Activated T-helper 17 cell treated with anti-CD3 and anti-CD28 coated beads, Interleukin-2, amount 50 U/mL, for 72 hours (primary cell): ENCODE data around the gene BPIFB3. TPM values are rescaled to one million over a fixed set of nuclear protein-coding genes. Genes with fewer than 3 reads are reported as not detected.

ENCODE experiments used
- ATAC-seq: fragments of 150-1000 bp; cut with Tn5 transposase; replicated peaks from 2 replicates; pipeline ENCODE4 v1.10.0; 2021; ENCODE audit warnings: mild to moderate bottlenecking, moderate library complexity
- H3K27ac Mint-ChIP-seq: one replicate; pipeline ENCODE4 v1.8.0; 2022; ENCODE audit warnings: mixed read lengths
- H3K27me3 Mint-ChIP-seq: one replicate; pipeline ENCODE4 v1.8.0; 2022; ENCODE audit warnings: mixed read lengths
- H3K36me3 Mint-ChIP-seq: one replicate; pipeline ENCODE4 v1.8.0; 2022; ENCODE audit warnings: low read depth, mild to moderate bottlenecking, mixed read lengths
- H3K4me1 Mint-ChIP-seq: one replicate; pipeline ENCODE4 v1.8.0; 2022; ENCODE audit warnings: mixed read lengths
- H3K4me3 Mint-ChIP-seq: one replicate; pipeline ENCODE4 v1.8.0; 2022; ENCODE audit warnings: mild to moderate bottlenecking, mixed read lengths
- H3K9me3 Mint-ChIP-seq: one replicate; pipeline ENCODE4 v1.8.0; 2022; ENCODE audit warnings: mixed read lengths
- total RNA-seq, 2 donors: library from RNA; stranded (reverse); gene quantifications; one replicate each; pipeline ENCODE4 v1.2.3, GENCODE V29; 2022

The BPIFB3 gene
- total RNA-seq, 2 donors from 2014 or later: not detected

GRCh38 chr20:33059741-33060390 lies 6.2 kb downstream of the BPIFB3 start:
- no peaks in the 10 kb centered on the region for H3K36me3 Mint-ChIP-seq
- H3K27ac Mint-ChIP-seq: no peak overlapping the region
- no peak overlapping the region for H3K4me3 Mint-ChIP-seq
- no peaks in the 10 kb centered on the region for H3K27me3 Mint-ChIP-seq
- H3K9me3 Mint-ChIP-seq: no peaks in the 10 kb centered on the region
- no peak for ATAC-seq
- H3K4me1 Mint-ChIP-seq: no peaks in the 10 kb centered on the region

- no peak overlapping the region for H3K27ac Mint-ChIP-seq
- ATAC-seq: no peak
- H3K36me3 Mint-ChIP-seq: no peaks in the 10 kb centered on the region
- no peaks in the 10 kb centered on the region for H3K27me3 Mint-ChIP-seq
- H3K9me3 Mint-ChIP-seq: no peaks in the 10 kb centered on the region
- no peaks in the 10 kb centered on the region for H3K4me1 Mint-ChIP-seq
- no peak overlapping the region for H3K4me3 Mint-ChIP-seq
Observed at GRCh38 chr20:33061658-33062028, 7.9 kb downstream of the BPIFB3 start.

GRCh38 chr20:33062105-33062824 lies 8.6 kb downstream of the BPIFB3 start:
- Mint-ChIP-seq H3K4me3 (no peak overlapping the region), H3K27me3 (no peaks in the 10 kb centered on the region), H3K27ac (no peak overlapping the region), H3K9me3 (no peaks in the 10 kb centered on the region), H3K36me3 (no peaks in the 10 kb centered on the region), H3K4me1 (no peaks in the 10 kb centered on the region)
- ATAC-seq: no peak

GRCh38 chr20:33062825-33063149 lies 9.1 kb downstream of the BPIFB3 start:
- Mint-ChIP-seq H3K9me3 (no peaks in the 10 kb centered on the region), H3K4me3 (no peak overlapping the region), H3K27ac (no peak overlapping the region), H3K36me3 (no peaks in the 10 kb centered on the region), H3K27me3 (no peaks in the 10 kb centered on the region), H3K4me1 (peaks cover under 1% of the 10 kb centered on the region)
- ATAC-seq: no peak

- H3K36me3 Mint-ChIP-seq: no peaks in the 10 kb centered on the region
- H3K27ac Mint-ChIP-seq: no peak overlapping the region
- H3K27me3 Mint-ChIP-seq: no peaks in the 10 kb centered on the region
- no peak overlapping the region for H3K4me3 Mint-ChIP-seq
- peaks cover 4% of the 10 kb centered on the region for H3K4me1 Mint-ChIP-seq
- no peak for ATAC-seq
- H3K9me3 Mint-ChIP-seq: no peaks in the 10 kb centered on the region
Observed at GRCh38 chr20:33063271-33063670, 9.6 kb downstream of the BPIFB3 start.

GRCh38 chr20:33064572-33065287 lies 11.0 kb downstream of the BPIFB3 start:
- ATAC-seq: no peak
- Mint-ChIP-seq H3K9me3 (no peaks in the 10 kb centered on the region), H3K27ac (no peak overlapping the region), H3K4me1 (peaks cover 4% of the 10 kb centered on the region), H3K4me3 (no peak overlapping the region), H3K36me3 (no peaks in the 10 kb centered on the region), H3K27me3 (no peaks in the 10 kb centered on the region)

- Mint-ChIP-seq H3K4me1 (peaks cover 4% of the 10 kb centered on the region), H3K27me3 (no peaks in the 10 kb centered on the region), H3K9me3 (no peaks in the 10 kb centered on the region), H3K36me3 (no peaks in the 10 kb centered on the region), H3K4me3 (no peak overlapping the region), H3K27ac (no peak overlapping the region)
- ATAC-seq: no peak
Observed at GRCh38 chr20:33065785-33066184, 12.1 kb downstream of the BPIFB3 start.

GRCh38 chr20:33067806-33068205 lies 14.1 kb downstream of the BPIFB3 start:
- Mint-ChIP-seq H3K9me3 (no peaks in the 10 kb centered on the region), H3K36me3 (no peaks in the 10 kb centered on the region)

GRCh38 chr20:33068251-33068939 lies 14.7 kb downstream of the BPIFB3 start:
- Mint-ChIP-seq H3K4me1 (peaks cover 4% of the 10 kb centered on the region), H3K27ac (no peak overlapping the region), H3K9me3 (no peaks in the 10 kb centered on the region), H3K36me3 (no peaks in the 10 kb centered on the region), H3K27me3 (no peaks in the 10 kb centered on the region), H3K4me3 (no peak overlapping the region)
- ATAC-seq: no peak

More at GRCh38 chr20:33067806-33068205, 14.1 kb downstream of the BPIFB3 start:
- Mint-ChIP-seq H3K27me3 (no peaks in the 10 kb centered on the region), H3K4me3 (no peak overlapping the region), H3K4me1 (peaks cover 4% of the 10 kb centered on the region), H3K27ac (no peak overlapping the region)
- no peak for ATAC-seq

GRCh38 chr20:33069673-33070072 lies 16.0 kb downstream of the BPIFB3 start:
- Mint-ChIP-seq H3K4me1 (peaks cover 4% of the 10 kb centered on the region), H3K9me3 (no peaks in the 10 kb centered on the region), H3K27me3 (no peaks in the 10 kb centered on the region), H3K27ac (no peak overlapping the region), H3K4me3 (no peak overlapping the region), H3K36me3 (no peaks in the 10 kb centered on the region)
- ATAC-seq: no peak

GRCh38 chr20:33070111-33071053 lies 16.7 kb downstream of the BPIFB3 start:
- no peak overlapping the region for H3K4me3 Mint-ChIP-seq
- H3K4me1 Mint-ChIP-seq: peaks cover 4% of the 10 kb centered on the region
- H3K27me3 Mint-ChIP-seq: no peaks in the 10 kb centered on the region
- ATAC-seq: no peak
- no peaks in the 10 kb centered on the region for H3K9me3 Mint-ChIP-seq
- no peak overlapping the region for H3K27ac Mint-ChIP-seq
- no peaks in the 10 kb centered on the region for H3K36me3 Mint-ChIP-seq

GRCh38 chr20:33071198-33071597 lies 17.5 kb downstream of the BPIFB3 start:
- H3K27me3 Mint-ChIP-seq: no peaks in the 10 kb centered on the region
- no peaks in the 10 kb centered on the region for H3K36me3 Mint-ChIP-seq
- H3K4me3 Mint-ChIP-seq: no peak overlapping the region
- H3K4me1 Mint-ChIP-seq: peaks cover 4% of the 10 kb centered on the region
- H3K27ac Mint-ChIP-seq: no peak overlapping the region
- no peak for ATAC-seq
- no peaks in the 10 kb centered on the region for H3K9me3 Mint-ChIP-seq

- H3K4me3 Mint-ChIP-seq: no peak overlapping the region
- ATAC-seq: no peak
- H3K36me3 Mint-ChIP-seq: no peaks in the 10 kb centered on the region
- H3K9me3 Mint-ChIP-seq: no peaks in the 10 kb centered on the region
- H3K27me3 Mint-ChIP-seq: no peaks in the 10 kb centered on the region
- peaks cover 4% of the 10 kb centered on the region for H3K4me1 Mint-ChIP-seq
- H3K27ac Mint-ChIP-seq: no peak overlapping the region
Observed at GRCh38 chr20:33072362-33072761, 18.7 kb downstream of the BPIFB3 start.

- Mint-ChIP-seq H3K4me1 (peaks cover 4% of the 10 kb centered on the region), H3K27ac (no peak overlapping the region), H3K4me3 (no peak overlapping the region), H3K9me3 (no peaks in the 10 kb centered on the region), H3K36me3 (no peaks in the 10 kb centered on the region), H3K27me3 (no peaks in the 10 kb centered on the region)
- no peak for ATAC-seq
Observed at GRCh38 chr20:33072813-33073212, 19.1 kb downstream of the BPIFB3 start.
